Measurements from ENCODE around the gene IRF8.
"Not testable (repeated sequence)": the region's sequence is repeated elsewhere in the genome, so short reads cannot be mapped to it uniquely, and the experiment has no call there.

IRF8 gene

GRCh38 chr16:85894266-85894665 lies 4.7 kb upstream of the IRF8 start:
- no peak for DNase-seq (ENCODE audit: low spot score)

- DNase-seq (ENCODE audit: low spot score), result no peak
Measured at GRCh38 chr16:85897382-85897781, 1.6 kb upstream of the IRF8 start.

GRCh38 chr16:85899444-85899843 lies 482 bp downstream of the IRF8 start:
- DNase-seq (ENCODE audit: low spot score), result no peak

- no peak for DNase-seq (ENCODE audit: low spot score)
Measured at GRCh38 chr16:85900027-85900792, 1.2 kb downstream of the IRF8 start.

DNA sequence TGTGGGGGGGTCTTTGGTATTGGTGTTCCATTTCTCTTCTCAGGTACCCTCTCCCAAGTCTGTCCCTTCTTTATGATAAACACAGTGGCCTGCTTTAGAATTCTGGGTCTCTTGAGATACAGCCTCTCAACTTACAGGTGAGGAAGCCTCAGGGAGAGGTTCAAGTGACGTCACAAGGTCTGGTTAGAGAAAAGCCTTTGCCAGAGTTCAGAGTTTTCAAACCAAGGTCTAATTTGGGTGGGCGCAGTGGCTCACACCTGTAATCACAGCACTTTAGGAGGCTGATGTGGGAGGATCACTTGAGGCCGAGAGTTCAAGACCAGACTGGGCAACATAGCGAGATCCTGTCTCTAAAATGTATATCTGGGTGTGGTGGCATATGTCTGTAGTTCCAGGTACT lies 2.1 kb downstream of the IRF8 start:
- no peak for DNase-seq (ENCODE audit: low spot score)

DNA sequence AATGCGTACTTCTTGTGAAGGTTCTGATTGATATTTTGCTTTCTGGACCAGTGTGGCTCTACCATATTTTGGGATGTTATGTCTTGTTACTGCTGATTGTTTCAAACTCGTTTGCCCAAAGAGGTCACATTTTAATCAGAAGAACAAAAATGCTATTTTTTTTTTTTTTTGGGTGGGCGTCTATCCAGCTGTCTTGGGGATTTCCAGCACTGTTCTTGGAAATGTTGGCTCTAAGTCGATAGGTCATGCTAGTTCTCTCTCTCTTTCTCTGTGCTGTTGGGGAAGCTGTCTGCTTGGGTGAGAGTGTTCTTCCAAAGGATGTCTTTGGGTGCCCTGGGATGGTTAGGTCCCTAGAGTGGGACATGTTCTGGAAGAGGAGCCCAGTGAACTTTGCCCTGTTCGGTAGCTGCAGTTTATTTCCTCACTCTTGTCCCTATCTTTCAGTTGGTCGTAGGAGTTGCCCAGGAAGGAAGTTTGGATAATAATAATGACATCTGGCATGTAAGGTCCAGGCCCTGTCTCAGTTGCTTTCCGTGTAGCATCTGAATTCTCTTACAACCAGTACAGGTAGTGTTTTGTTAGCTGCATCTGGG lies 2.9 kb downstream of the IRF8 start:
- DNase-seq (ENCODE audit: low spot score), result no peak

DNA sequence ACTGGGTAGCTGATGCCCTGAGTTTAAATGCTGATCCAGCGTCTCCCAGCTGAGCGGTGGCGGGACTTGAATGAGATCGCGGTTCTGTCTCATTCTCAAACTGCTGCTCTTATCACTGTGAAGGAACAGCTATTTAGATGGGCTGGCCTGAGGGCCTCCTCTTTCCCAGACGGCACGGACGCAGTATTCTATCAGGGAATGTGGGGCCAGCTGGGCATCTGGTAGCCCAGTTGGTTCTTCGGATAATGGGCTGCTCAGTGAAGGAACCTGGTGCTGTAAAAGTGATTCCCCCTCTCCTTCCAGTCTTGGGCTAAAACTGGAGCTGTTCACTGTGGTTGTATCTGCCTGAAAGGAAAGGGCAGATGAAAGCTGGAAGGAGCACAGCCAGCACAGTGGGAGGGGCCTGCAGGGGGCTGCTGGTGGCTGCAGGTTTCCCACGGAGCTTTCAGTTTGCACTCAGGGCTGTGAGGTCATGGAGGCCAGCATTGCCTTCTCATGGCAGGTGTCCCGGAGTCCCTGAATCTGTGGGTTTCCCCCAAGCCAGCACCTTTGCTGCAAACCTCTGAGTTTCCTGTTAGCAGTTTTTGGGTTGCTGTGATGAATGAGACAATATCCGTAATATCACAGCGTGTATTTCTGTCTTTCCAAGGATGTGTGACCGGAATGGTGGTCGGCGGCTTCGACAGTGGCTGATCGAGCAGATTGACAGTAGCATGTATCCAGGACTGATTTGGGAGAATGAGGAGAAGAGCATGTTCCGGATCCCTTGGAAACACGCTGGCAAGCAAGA lies 3.6 kb downstream of the IRF8 start:
- peak; percentile 77 for DNase-seq (ENCODE audit: low spot score)

DNA sequence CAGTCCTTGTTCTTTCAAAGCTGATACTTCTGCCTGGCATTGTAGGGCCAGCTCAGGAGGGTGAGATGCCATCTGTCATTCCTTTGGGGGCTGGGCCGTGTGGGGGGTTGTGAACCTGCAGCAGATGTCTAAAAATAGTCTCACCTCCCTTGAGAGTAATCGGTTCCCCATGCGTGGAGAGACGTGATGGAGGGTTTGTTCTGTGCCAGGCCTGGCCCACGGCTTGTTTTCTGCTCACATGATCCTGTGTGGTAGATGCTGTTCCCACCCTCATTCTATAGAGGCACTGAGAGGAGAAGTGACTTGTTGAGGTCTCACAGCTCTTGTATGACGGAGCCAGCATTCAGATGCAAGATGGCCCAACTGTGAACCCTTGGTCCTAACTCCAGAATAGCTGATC lies 4.6 kb downstream of the IRF8 start:
- peak; percentile 77 for DNase-seq (ENCODE audit: low spot score)

DNA sequence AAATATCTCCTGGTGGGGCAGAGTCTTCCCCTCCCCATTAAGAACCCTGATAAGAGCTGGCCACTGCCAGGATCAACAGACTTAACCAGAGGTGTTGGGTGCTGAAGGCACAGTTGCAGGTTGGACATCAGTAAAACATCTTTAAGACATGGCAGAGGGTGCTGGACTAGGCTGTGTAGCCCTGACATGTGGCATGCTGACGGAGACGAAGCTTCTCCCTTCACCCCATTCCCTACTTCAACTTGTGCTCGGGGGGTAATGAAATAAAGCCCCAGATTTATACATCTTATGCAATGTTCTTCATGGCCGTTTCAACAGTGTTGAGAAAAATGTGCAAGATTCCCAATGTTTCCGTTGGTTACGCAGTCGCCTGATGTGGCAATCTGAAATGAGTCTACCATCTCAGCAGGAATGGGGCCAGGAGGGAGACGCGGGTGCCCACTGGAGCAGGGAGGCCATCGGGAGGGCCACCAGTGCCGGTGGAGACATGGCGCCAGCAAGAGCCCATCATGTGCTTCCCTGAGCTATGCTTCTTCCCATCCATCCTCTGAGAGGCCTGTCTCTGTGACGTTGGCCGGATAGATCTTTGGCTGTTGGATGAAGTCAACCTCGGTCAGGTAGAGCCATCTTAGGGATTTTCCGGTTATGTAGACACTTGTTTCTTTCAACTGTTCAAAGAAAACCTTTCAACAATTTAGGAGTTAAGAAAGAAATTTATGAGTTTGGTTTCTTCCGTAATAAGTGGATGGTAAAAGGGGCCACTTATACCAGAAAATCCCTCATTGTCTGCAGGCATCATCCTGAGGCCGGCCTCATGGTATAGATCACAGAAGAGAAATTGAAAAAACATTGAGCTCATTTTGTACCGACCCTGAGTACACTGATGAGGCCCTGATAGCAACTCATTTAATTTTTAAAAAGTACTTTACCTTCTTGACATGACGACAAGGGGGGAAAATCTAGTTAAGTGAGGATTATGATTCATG lies 6.4 kb downstream of the IRF8 start:
- DNase-seq (ENCODE audit: low spot score), result no peak

- no peak for DNase-seq (ENCODE audit: low spot score)
Measured at GRCh38 chr16:85906349-85906748, 7.4 kb downstream of the IRF8 start.

GRCh38 chr16:85907231-85907630 lies 8.3 kb downstream of the IRF8 start:
- not testable (repeated sequence) for DNase-seq (ENCODE audit: low spot score)

DNA sequence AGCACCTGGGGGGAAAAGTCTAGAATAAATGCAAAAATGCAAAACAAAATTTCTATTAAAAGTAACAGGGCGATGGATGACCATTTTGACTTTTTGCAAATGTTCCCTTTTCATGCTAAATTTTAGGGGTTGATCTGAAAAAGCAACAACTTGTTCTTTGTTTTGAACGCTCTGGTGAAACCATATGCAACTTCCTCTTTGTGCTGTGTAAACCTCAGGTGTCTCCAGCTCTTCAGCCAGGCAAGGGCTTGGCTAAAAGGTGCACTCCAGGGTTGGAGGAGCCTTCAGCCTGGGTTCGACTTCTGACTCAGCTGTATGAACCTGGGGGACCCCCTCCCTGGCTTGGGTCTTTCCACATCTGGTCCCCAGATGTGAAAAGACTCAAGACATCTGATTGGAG lies 9.5 kb downstream of the IRF8 start:
- DNase-seq (ENCODE audit: low spot score), result peak; percentile 80

DNA sequence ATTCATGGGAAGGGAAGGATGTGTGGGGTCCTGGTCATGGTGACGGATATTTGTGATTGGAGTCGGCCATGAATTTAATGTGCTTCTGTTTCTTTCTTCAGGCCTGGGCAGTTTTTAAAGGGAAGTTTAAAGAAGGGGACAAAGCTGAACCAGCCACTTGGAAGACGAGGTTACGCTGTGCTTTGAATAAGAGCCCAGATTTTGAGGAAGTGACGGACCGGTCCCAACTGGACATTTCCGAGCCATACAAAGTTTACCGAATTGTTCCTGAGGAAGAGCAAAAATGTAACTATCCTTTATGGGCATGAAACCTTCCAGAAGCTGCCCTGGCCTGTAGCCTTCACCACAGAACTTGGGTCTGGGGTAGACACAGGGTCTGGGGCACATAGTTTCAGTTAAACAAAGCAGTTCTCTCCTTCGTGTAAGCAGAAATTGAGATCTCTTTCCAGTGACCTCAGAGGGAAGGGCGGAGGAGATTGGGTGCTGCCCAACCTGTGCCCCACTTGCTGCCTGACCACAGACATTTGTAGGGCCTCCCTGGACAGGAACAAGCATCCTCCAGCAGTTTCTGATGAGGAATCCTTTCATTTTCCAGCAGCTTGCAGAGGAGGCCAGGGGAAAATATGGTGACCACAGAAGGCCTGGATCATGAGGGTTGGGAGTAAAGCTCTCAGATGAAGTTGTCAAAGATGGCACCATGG lies 10.1 kb downstream of the IRF8 start:
- peak; percentile 42 for DNase-seq (ENCODE audit: low spot score)

- DNase-seq (ENCODE audit: low spot score), result peak; percentile 78
Measured at GRCh38 chr16:85909932-85910853, 11.2 kb downstream of the IRF8 start.

- DNase-seq (ENCODE audit: low spot score), result no peak
Measured at GRCh38 chr16:85910854-85911247, 11.9 kb downstream of the IRF8 start.

DNA sequence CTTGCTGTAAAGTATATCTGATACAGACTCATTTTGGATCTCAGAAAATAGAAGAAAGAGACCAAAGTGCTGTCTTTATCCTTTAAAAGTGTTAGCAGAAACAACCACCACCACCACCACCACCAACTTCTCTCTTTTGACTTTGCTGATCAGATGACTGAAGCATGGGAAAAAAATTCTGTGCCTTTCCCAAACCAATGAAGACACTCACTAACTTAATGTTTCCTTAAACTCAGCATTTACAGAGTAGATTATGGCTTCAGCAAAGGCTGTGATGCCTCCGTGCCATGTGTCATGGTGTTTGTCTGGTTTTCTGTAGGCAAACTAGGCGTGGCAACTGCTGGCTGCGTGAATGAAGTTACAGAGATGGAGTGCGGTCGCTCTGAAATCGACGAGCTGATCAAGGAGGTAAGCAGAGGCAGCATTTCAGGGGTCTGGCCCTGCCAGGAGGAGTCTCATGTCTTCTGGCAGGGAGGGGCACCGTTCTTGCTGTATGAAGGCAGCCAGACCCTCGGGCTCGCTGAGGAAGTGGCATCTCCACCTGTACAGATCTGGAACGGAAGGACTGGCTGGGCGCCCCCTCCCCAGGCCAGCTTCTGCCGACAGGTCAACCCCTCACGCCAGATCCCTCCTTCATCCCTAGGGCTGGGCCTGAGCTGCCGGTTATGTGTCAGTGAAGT lies 12.4 kb downstream of the IRF8 start:
- no peak for DNase-seq (ENCODE audit: low spot score)

DNA sequence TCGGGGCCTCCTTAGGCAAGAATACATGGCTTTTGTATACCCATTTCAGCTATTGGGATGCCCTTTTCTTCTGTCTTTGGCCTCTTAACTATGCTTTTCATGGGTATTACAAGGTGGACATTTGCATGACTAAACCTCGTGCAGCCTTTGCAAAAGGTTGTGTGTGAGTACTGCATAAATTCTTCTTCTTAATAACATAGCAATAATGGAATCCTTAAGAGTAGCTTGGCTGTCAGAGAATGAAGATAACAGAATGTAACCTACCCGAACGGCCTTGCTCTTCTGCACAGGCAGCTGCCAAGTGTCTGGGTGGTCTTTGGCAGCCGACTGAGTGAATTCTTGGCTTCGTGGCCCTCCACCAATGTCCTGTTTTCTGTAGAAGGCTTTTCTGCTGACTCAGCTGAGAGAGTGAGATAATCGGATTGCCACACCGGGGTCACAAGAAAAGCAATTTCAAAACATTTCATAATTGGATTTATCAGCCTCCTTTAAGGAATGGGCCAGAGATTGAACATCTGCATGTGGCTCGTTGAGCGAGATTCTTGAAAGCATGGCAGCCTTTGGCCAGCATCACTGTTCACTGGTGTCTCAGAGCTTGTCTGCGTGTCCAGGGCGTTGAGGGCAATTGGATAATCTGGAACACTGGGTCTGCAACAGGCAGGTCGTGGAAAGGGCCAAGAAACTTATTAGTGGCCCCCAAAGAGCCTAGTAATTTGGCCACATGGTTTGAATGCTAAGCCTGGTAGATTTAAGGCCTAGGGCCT lies 13.4 kb downstream of the IRF8 start:
- DNase-seq (ENCODE audit: low spot score), result no peak

- no peak for DNase-seq (ENCODE audit: low spot score)
Measured at GRCh38 chr16:85913141-85913601, 14.2 kb downstream of the IRF8 start.

All from germinal center (tissue), 1 donor.